Kidney epithelial cell (primary cell): ENCODE measurements around the gene PRKACA. TPM values are rescaled to one million over a fixed set of nuclear protein-coding genes. Genes with fewer than 3 reads are reported as not detected.

Experiments
- DNase-seq: peaks from one replicate; pipeline ENCODE4 v3.0.0-alpha.2; 2010; ENCODE audit warnings: low read depth
- H3K27me3 ChIP-seq: 2 replicates; pipeline ENCODE4 v1.6.0; 2011; ENCODE audit warnings: low read length; ENCODE audit not compliant: control insufficient read depth, insufficient read depth
- H3K36me3 ChIP-seq: 2 replicates; pipeline ENCODE4 v1.5.1; 2011; ENCODE audit warnings: low read length; ENCODE audit not compliant: control insufficient read depth, insufficient read depth
- H3K4me3 ChIP-seq: 2 replicates; pipeline ENCODE4 v1.5.1; 2011; ENCODE audit warnings: low read depth, mild to moderate bottlenecking, control low read depth, low read length
- CTCF ChIP-seq: IDR thresholded peaks from 2 replicates; pipeline ENCODE4 v1.5.1; 2011; ENCODE audit warnings: mild to moderate bottlenecking, moderate library complexity, low read length, control low read depth, inconsistent platforms; ENCODE audit not compliant: insufficient read depth, poor library complexity, severe bottlenecking
- total RNA-seq: library from RNA; depleted of rRNA; stranded (reverse); fragments of >200 nt; gene quantifications from 2 replicates; pipeline ENCODE4 v1.2.3, GENCODE V29; 2015

Gene PRKACA
- total RNA-seq, 1 donor from 2014 or later = 44.5 TPM

GRCh38 chr19:14145381-14145780, 27.8 kb upstream of the PRKACA start:
- no peaks in the 10 kb centered on the region for H3K36me3 ChIP-seq
- H3K27me3 ChIP-seq = no peaks in the 10 kb centered on the region
- no peak for TF ChIP-seq CTCF
- H3K4me3 ChIP-seq = no peak overlapping the region
- no peak for DNase-seq

GRCh38 chr19:14142262-14143190, 25.0 kb upstream of the PRKACA start:
- Histone ChIP-seq H3K4me3 (no peak overlapping the region), H3K36me3 (no peaks in the 10 kb centered on the region), H3K27me3 (no peaks in the 10 kb centered on the region)
- no peak for TF ChIP-seq CTCF
- no peak for DNase-seq

GRCh38 chr19:14141041-14141440, 23.5 kb upstream of the PRKACA start:
- Histone ChIP-seq H3K36me3 (no peaks in the 10 kb centered on the region), H3K27me3 (no peaks in the 10 kb centered on the region), H3K4me3 (no peak overlapping the region)
- no peak for DNase-seq
- no peak for TF ChIP-seq CTCF

- Histone ChIP-seq H3K36me3 (no peaks in the 10 kb centered on the region), H3K27me3 (no peaks in the 10 kb centered on the region), H3K4me3 (no peak overlapping the region)
- no peak for DNase-seq
- no peak for TF ChIP-seq CTCF
Observed at GRCh38 chr19:14139944-14140343, 22.4 kb upstream of the PRKACA start.

- Histone ChIP-seq H3K36me3 (no peaks in the 10 kb centered on the region), H3K4me3 (no peak overlapping the region), H3K27me3 (no peaks in the 10 kb centered on the region)
- no peak for TF ChIP-seq CTCF
- DNase-seq = no peak
Observed at GRCh38 chr19:14138576-14139265, 21.2 kb upstream of the PRKACA start.
